Psoas muscle (tissue), 8 donors: Measurements from ENCODE around the gene CSHL1. TPM values are rescaled to one million over a fixed set of nuclear protein-coding genes. Genes with fewer than 3 reads are reported as not detected.
"Not testable (repeated sequence)": the region's sequence is repeated elsewhere in the genome, so short reads cannot be mapped to it uniquely, and the experiment has no call there.

Experiments
- ATAC-seq, 4 donors: fragments of 200-7000 bp; cut with Tn5 transposase; one replicate each; pipeline ENCODE4 v1.9.1; 2020; ENCODE audit warnings: moderate library complexity in 3 of 4, mild to moderate bottlenecking in 2 of 4
- DNase-seq, 2 donors: peaks; one replicate each; pipeline ENCODE4 v3.0.0-alpha.2; 2020
- H3K27ac ChIP-seq: fragments of 200-600 bp; one replicate; pipeline ENCODE4 v1.8.0; 2022
- H3K27me3 ChIP-seq, 3 donors: fragments of 200-600 bp in 1 of 3; one replicate each; pipeline versions ENCODE4 v1.6.1 to v1.8.0; 2013 to 2022; ENCODE audit warnings: low read length in 2 of 3, mild to moderate bottlenecking in 2 of 3, moderate library complexity in 1 of 3; ENCODE audit not compliant: insufficient read depth in 3 of 3
- H3K36me3 ChIP-seq, 2 donors: fragments of 200-600 bp in 1 of 2; one replicate each; pipeline versions ENCODE4 v1.6.1 to v1.8.0; 2013 to 2022; ENCODE audit warnings: low read depth in 1 of 2, mild to moderate bottlenecking in 1 of 2, moderate library complexity in 1 of 2; ENCODE audit not compliant: insufficient read depth in 1 of 2
- H3K4me1 ChIP-seq: fragments of 200-600 bp; one replicate; pipeline ENCODE4 v1.8.0; 2022
- H3K4me3 ChIP-seq: fragments of 200-600 bp; one replicate; pipeline ENCODE4 v1.8.0; 2022; ENCODE audit warnings: mild to moderate bottlenecking
- H3K9me3 ChIP-seq: fragments of 200-600 bp; one replicate; pipeline ENCODE4 v1.8.0; 2022
- CTCF ChIP-seq: fragments of 200-600 bp; IDR thresholded peaks from one replicate; pipeline ENCODE4 v1.8.0; 2022; ENCODE audit warnings: antibody characterized with exemption
- WGBS, 3 donors: extraction: QIAGEN DNeasy Blood & Tissue Kit; methylation state at CpG; one replicate each; pipeline versions ENCODE4 v1.1.6 to v1.1.7; 2013; 5-methylcytosine and 5-hydroxymethylcytosine counted together
- intact Hi-C, 2 donors: fragments of 100-400 bp; cut with DNase I; formaldehyde crosslinking; loops; one replicate each; pipeline versions ENCODE4 v1.11.0 to v1.14.2; 2022
- polyA plus RNA-seq, 3 donors: library from polyadenylated mRNA; stranded (reverse); fragments of 200-250 nt; gene quantifications; one replicate each; pipeline ENCODE4 v1.2.3, GENCODE V29; 2013
- total RNA-seq, 4 donors: library from RNA; stranded (reverse); fragmentation: NEBNext Ultra II Directional in 2 of 4; extraction: Animal tissue kit (Norgen Biotek cat#: 25700) in 2 of 4; gene quantifications; one replicate each; pipeline versions ENCODE4 v1.2.1 to v1.2.4, GENCODE V29; 2021 to 2023
- donor health status: healthy with polysubstance abuse.
- donor health status: DM: no; HTN: no; CAD: no; lungs with moderate emphysema.
- donor health status: Bipolar disorder and iron deficiency.
- donor health status: healthy.
- donor health status: DM: yes; HTN: yes; CAD: no.
- donor health status: DM: no; HTN: no; CAD: no.
- donor health status: DM: no; HTN: no; CAD: no.
- donor health status: DM: yes; HTN: yes; CAD: no.

Gene CSHL1
- total and polyA plus RNA-seq, 7 donors, result not detected

- ATAC-seq, result peak; percentile 57 to 72 (median 68)
- H3K27ac ChIP-seq, DNase-seq, H3K4me1 ChIP-seq, H3K4me3 ChIP-seq, H3K9me3 ChIP-seq, H3K27me3 ChIP-seq, intact Hi-C loops, H3K36me3 ChIP-seq: not testable (repeated sequence)
- 28 to 29% (median 28%) methylated on average over 13 of the region's 13 CpGs for WGBS, 3 donors
- peak; percentile 24 for TF ChIP-seq CTCF
These were observed 21.8 kb downstream of the CSHL1 start for GRCh38 chr17:63889026-63889848.

- 38 to 58% (median 41%) methylated on average over 9 to 11 of the region's 11 CpGs for WGBS, 3 donors
- H3K36me3 ChIP-seq, H3K27me3 ChIP-seq, H3K27ac ChIP-seq, H3K9me3 ChIP-seq, intact Hi-C loops, H3K4me1 ChIP-seq, DNase-seq, H3K4me3 ChIP-seq: not testable (repeated sequence)
- ATAC-seq, result peak; percentile 20 to 66 (median 54)
These were observed 25.9 kb downstream of the CSHL1 start for GRCh38 chr17:63885119-63885518.

GRCh38 chr17:63882626-63883126 lies 28.4 kb downstream of the CSHL1 start:
- H3K27ac ChIP-seq, ATAC-seq, H3K4me3 ChIP-seq, H3K27me3 ChIP-seq, H3K4me1 ChIP-seq, H3K9me3 ChIP-seq, intact Hi-C loops, DNase-seq, H3K36me3 ChIP-seq: not testable (repeated sequence)
- WGBS, 3 donors, result 76 to 81% (median 79%) methylated on average over 9 of the region's 9 CpGs

GRCh38 chr17:63881935-63882601 lies 29.0 kb downstream of the CSHL1 start, which contains the start of gene GH2:
Gene GH2, minus strand, starts transcription at chr17:63881944. Its CDS starts 143 bp downstream, at chr17:63881801.
- no peak within 1 kb of the TSS for H3K27ac ChIP-seq
- no peak within 1 kb of the TSS for H3K4me3 ChIP-seq
- peak; percentile 40 for TF ChIP-seq CTCF
- ATAC-seq (peak; percentile 62 to 85 (median 69)), DNase-seq (peak in 1 of 2 donors; percentile 26)
- no peaks in the 10 kb centered on the region for H3K27me3 ChIP-seq
- intact Hi-C loops, result no loop called here
- no peaks in the 10 kb centered on the region for H3K9me3 ChIP-seq
- WGBS, 3 donors, result 38 to 54% (median 53%) methylated on average over 10 to 15 of the region's 15 CpGs
- H3K4me1 ChIP-seq, result peaks cover 3% of the 10 kb centered on the region
- H3K36me3 ChIP-seq, result no peaks in the 10 kb centered on the region

- intact Hi-C loops, result not testable (repeated sequence)
- 50 to 57% (median 55%) methylated on average over 10 to 11 of the region's 11 CpGs for WGBS, 3 donors
These were observed 29.7 kb downstream of the CSHL1 start for GRCh38 chr17:63881337-63881736.

GRCh38 chr17:63880706-63881105 lies 30.4 kb downstream of the CSHL1 start:
- intact Hi-C loops, result no loop called here
- no peak overlapping the region for H3K27ac ChIP-seq
- no peaks in the 10 kb centered on the region for H3K9me3 ChIP-seq
- 83 to 84% (median 84%) methylated on average over 12 of the region's 12 CpGs for WGBS, 3 donors
- H3K27me3 ChIP-seq, result no peaks in the 10 kb centered on the region
- ATAC-seq, result no peak
- H3K4me3 ChIP-seq, result no peak overlapping the region
- TF ChIP-seq CTCF, result no peak
- peaks cover 3% of the 10 kb centered on the region for H3K4me1 ChIP-seq
- H3K36me3 ChIP-seq, result no peaks in the 10 kb centered on the region
- DNase-seq, result no peak

More at GRCh38 chr17:63881337-63881736, 29.7 kb downstream of the CSHL1 start:
- not testable (repeated sequence) for H3K27me3 ChIP-seq, DNase-seq, H3K4me3 ChIP-seq, H3K9me3 ChIP-seq, H3K27ac ChIP-seq, H3K36me3 ChIP-seq, H3K4me1 ChIP-seq
- ATAC-seq, result peak in 3 of 4 donors; percentile 11 to 50 (median 31)

GRCh38 chr17:63878413-63878812 lies 32.6 kb downstream of the CSHL1 start:
- ATAC-seq, intact Hi-C loops, H3K27ac ChIP-seq, H3K27me3 ChIP-seq, H3K4me3 ChIP-seq, H3K36me3 ChIP-seq, DNase-seq, H3K4me1 ChIP-seq, H3K9me3 ChIP-seq: not testable (repeated sequence)
- WGBS, 3 donors, result 85 to 89% (median 87%) methylated on average over 9 of the region's 9 CpGs

GRCh38 chr17:63874693-63875092 lies 36.4 kb downstream of the CSHL1 start:
- not testable (repeated sequence) for ATAC-seq

More at GRCh38 chr17:63874693-63875092, 36.4 kb downstream of the CSHL1 start:
- H3K9me3 ChIP-seq, intact Hi-C loops, H3K27ac ChIP-seq, H3K36me3 ChIP-seq, H3K4me3 ChIP-seq, H3K27me3 ChIP-seq, H3K4me1 ChIP-seq, DNase-seq: not testable (repeated sequence)
- WGBS, 3 donors, result 78 to 85% (median 82%) methylated on average over 6 of the region's 6 CpGs
